ENCODE measurements around the gene SPATA31E1.

SPATA31E1 gene

DNA sequence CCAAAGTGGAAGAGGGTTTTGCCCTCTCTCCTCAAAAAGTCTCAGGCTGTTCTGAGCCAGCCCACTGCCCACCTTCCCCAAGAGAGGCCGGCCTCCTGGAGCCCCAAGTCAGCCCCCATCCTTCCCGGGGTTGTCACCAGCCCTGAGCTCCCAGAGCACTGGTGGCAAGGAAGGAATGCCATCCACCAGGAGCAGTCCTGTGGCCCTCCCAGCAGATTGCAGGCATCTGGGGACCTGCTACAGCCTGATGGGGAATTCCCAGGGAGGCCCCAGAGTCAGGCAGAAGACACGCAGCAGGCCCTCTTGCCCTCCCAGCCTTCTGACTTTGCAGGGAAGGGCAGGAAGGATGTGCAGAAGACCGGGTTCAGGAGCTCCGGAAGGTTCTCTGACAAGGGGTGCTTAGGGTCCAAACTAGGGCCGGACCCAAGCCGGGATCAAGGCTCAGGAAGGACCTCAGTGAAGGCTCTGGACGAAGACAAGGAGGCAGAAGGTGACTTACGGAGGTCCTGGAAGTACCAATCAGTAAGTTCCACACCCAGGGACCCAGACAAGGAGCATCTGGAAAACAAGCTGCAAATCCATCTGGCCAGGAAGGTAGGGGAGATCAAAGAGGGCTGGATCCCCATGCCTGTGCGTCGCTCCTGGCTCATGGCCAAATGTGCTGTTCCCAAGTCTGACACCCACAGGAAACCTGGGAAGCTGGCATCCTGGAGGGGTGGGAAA lies 3.7 kb downstream of the SPATA31E1 start:
- H3K27ac ChIP-seq (ENCODE audit: low read depth, low read length), result no peak overlapping the region
- no peak overlapping the region for H3K4me3 ChIP-seq (ENCODE audit: low read depth, low read length)
- no peaks in the 10 kb centered on the region for H3K36me3 ChIP-seq (ENCODE audit: control insufficient read depth, insufficient read depth, low read length)
- H3K4me1 ChIP-seq (ENCODE audit: control insufficient read depth, insufficient read depth, low read length), result peaks cover 6% of the 10 kb centered on the region; the same call in 1 of the 2 replicates
- no peak overlapping the region for H3K9ac ChIP-seq (ENCODE audit: low read length)
- H3K9me3 ChIP-seq (ENCODE audit: control insufficient read depth, insufficient read depth, low read depth, low read length), result no peaks in the 10 kb centered on the region
- H3K27me3 ChIP-seq (ENCODE audit: control insufficient read depth, insufficient read depth, low read length), result no peaks in the 10 kb centered on the region

DNA sequence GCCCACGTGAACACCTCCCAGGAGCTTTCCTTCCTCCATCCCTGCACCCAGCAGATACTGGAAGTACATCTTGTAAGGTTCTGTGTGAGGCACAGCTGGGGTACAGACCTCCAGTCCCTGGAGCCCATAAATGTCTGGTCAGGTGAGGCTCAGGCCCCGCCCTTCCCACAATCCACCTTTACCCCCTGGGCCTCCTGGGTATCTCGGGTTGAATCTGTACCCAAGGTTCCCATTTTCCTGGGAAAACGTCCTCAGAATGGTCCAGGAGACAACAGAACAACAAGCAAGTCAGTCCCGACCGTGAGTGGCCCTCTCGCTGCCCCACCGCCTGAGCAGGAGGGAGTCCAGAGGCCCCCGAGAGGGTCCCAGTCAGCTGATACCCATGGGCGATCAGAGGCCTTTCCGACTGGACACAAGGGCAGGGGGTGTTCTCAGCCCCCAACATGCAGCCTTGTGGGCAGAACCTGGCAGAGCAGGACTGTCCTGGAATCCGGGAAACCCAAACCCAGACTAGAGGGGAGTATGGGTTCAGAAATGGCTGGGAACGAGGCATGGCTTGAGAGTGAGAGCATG lies 4.3 kb downstream of the SPATA31E1 start:
- Histone ChIP-seq H3K36me3 (ENCODE audit: control insufficient read depth, insufficient read depth, low read length) (no peaks in the 10 kb centered on the region), H3K27ac (ENCODE audit: low read depth, low read length) (no peak overlapping the region), H3K4me3 (ENCODE audit: low read depth, low read length) (no peak overlapping the region), H3K4me1 (ENCODE audit: control insufficient read depth, insufficient read depth, low read length) (peaks cover 6% of the 10 kb centered on the region; the same call in 1 of the 2 replicates), H3K9ac (ENCODE audit: low read length) (no peak overlapping the region), H3K27me3 (ENCODE audit: control insufficient read depth, insufficient read depth, low read length) (no peaks in the 10 kb centered on the region), H3K9me3 (ENCODE audit: control insufficient read depth, insufficient read depth, low read depth, low read length) (no peaks in the 10 kb centered on the region)

DNA sequence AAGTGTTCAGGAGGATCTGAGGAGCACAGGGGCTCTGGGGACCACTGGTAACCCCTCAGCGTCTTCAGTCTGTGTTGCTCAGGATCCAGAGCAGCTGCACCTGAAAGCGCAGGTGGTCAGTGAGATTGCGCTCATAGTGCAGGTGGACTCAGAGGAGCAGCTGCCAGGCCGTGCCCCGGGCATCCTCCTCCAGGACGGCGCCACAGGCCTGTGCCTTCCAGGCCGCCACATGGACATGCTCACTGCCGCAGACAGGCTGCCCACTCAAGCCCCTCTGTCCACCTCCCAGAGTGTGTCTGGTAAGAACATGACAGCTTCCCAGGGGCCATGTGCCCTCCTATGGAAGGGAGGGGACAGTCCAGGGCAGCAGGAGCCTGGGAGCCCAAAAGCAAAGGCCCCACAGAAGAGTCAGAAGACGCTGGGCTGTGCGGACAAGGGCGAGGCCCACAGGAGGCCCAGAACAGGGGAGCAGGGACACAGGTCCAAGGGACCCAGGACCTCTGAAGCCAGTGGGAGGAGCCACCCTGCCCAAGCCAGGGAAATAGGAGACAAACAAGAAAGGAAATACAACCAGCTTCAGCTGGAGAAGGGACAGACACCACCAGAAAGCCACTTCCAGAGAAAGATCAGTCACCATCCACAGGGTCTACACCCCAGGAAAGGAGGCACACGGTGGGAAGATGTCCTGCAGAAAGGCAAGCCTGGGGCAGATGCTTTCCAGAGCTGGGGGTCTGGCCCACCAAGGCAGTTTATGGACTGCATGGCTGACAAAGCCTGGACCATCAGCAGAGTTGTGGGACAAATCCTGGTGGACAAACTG lies 5.2 kb downstream of the SPATA31E1 start:
- Histone ChIP-seq H3K27me3 (ENCODE audit: control insufficient read depth, insufficient read depth, low read length) (no peaks in the 10 kb centered on the region), H3K4me1 (ENCODE audit: control insufficient read depth, insufficient read depth, low read length) (peaks cover 1% of the 10 kb centered on the region; the same call in 1 of the 2 replicates), H3K27ac (ENCODE audit: low read depth, low read length) (no peak overlapping the region), H3K36me3 (ENCODE audit: control insufficient read depth, insufficient read depth, low read length) (no peaks in the 10 kb centered on the region), H3K4me3 (ENCODE audit: low read depth, low read length) (no peak overlapping the region), H3K9me3 (ENCODE audit: control insufficient read depth, insufficient read depth, low read depth, low read length) (no peaks in the 10 kb centered on the region), H3K9ac (ENCODE audit: low read length) (no peak overlapping the region)

DNA sequence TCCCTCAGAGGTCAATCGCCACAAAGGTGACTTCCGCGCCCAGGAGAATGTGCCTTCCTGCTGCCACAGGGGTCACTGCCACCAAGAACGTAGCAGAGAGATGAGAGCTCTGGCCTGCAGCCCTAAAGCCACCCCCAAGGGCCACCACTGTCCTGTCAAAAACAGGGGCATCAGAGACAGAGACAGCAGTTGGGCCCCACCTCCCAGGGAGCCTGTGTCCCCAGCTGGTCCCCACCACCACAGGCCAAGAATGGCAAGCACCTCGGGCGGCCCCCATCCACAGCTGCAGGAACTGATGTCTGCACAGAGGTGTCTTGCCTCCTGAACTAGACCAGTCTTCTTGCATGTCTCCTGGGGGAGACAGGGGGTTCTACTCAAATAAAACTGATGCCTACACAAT lies 5.8 kb downstream of the SPATA31E1 start:
- Histone ChIP-seq H3K36me3 (ENCODE audit: control insufficient read depth, insufficient read depth, low read length) (no peaks in the 10 kb centered on the region), H3K9ac (ENCODE audit: low read length) (no peak overlapping the region), H3K27ac (ENCODE audit: low read depth, low read length) (no peak overlapping the region), H3K4me3 (ENCODE audit: low read depth, low read length) (no peak overlapping the region), H3K27me3 (ENCODE audit: control insufficient read depth, insufficient read depth, low read length) (no peaks in the 10 kb centered on the region), H3K4me1 (ENCODE audit: control insufficient read depth, insufficient read depth, low read length) (no peaks in the 10 kb centered on the region), H3K9me3 (ENCODE audit: control insufficient read depth, insufficient read depth, low read depth, low read length) (no peaks in the 10 kb centered on the region)

DNA sequence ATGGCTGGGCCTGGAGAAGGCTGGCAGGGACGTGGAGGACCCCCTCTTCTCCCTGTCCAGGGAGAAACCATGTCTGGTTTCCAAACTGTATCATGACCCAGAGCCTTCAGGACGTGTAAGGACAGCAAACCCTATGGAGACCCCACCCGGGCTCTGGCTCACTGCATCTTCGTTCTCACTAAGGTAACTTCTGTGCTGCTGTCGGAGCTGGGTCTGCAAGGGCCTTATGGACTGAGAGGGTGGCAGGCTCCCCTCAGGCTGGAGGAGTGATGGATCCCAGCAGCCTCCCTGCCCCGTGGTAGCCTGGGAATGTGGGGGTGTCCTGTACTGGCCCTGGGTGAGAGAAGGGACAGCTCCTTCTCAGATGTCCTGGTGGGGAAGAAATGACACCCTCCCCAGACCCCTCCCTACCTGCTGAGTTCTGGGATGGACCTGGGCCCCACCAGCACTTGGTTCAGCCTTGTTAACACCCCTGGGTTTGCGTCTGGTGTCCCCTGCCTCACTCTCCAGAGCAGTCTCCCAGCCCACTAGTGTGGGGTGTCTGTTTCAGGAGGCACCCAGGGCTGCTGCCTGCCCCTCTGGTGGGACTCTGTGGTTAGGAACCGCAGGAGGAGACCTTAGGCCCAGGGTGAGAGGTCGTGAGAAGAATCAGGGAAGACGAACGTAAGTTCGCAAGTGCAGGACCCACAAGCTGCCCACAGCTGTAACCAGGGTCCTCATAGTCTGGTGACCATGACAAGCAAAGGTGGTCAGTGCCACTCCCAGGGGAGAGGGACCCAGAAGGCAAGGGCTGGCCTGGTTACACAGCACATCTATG lies 6.6 kb downstream of the SPATA31E1 start:
- H3K4me1 ChIP-seq (ENCODE audit: control insufficient read depth, insufficient read depth, low read length), result no peaks in the 10 kb centered on the region
- H3K27me3 ChIP-seq (ENCODE audit: control insufficient read depth, insufficient read depth, low read length), result no peaks in the 10 kb centered on the region
- no peaks in the 10 kb centered on the region for H3K9me3 ChIP-seq (ENCODE audit: control insufficient read depth, insufficient read depth, low read depth, low read length)
- H3K9ac ChIP-seq (ENCODE audit: low read length), result no peak overlapping the region
- no peaks in the 10 kb centered on the region for H3K36me3 ChIP-seq (ENCODE audit: control insufficient read depth, insufficient read depth, low read length)
- no peak overlapping the region for H3K27ac ChIP-seq (ENCODE audit: low read depth, low read length)
- H3K4me3 ChIP-seq (ENCODE audit: low read depth, low read length), result no peak overlapping the region

DNA sequence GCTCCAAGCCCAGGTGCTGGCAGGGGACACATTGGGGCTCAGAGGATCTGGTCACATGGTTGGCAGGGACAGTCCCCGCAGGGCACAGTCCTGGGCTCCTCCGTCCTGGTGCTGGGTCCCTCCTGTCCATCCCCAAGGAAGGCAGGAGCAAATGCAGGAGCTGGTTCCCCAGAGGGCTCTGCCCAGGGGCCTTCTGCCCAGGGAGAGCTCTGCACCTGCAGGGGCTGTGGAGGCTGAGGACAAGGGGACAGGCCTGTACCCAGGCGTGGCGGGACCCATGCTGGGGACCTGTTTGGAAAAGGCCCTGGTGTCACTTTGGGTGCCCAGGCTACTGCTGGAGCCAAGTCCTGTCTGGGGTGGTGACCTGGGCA lies 7.2 kb downstream of the SPATA31E1 start:
- Histone ChIP-seq H3K9ac (ENCODE audit: low read length) (no peak overlapping the region), H3K4me3 (ENCODE audit: low read depth, low read length) (no peak overlapping the region), H3K27ac (ENCODE audit: low read depth, low read length) (no peak overlapping the region), H3K9me3 (ENCODE audit: control insufficient read depth, insufficient read depth, low read depth, low read length) (no peaks in the 10 kb centered on the region), H3K27me3 (ENCODE audit: control insufficient read depth, insufficient read depth, low read length) (no peaks in the 10 kb centered on the region), H3K4me1 (ENCODE audit: control insufficient read depth, insufficient read depth, low read length) (no peaks in the 10 kb centered on the region), H3K36me3 (ENCODE audit: control insufficient read depth, insufficient read depth, low read length) (no peaks in the 10 kb centered on the region)

DNA sequence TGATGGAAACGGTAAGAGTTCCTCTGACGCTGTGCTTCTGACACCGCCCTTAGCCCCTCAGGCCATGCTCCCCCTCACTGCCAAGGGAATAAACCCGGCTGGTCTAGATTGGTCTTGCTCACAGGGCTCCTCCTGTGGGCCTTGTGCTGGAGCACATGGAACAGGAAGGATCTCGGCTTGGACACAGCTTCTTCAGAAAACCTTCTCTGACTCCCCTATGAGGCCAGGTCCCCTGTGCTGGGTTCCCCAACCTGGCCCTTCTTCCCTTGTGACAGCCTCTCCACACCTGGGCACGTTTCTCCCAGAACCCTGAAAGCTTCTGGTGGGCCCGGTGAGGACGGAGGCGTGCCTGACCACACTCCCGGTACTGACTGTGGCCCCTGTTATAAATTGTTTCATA lies 8.2 kb downstream of the SPATA31E1 start:
- Histone ChIP-seq H3K27ac (ENCODE audit: low read depth, low read length) (no peak overlapping the region), H3K36me3 (ENCODE audit: control insufficient read depth, insufficient read depth, low read length) (no peaks in the 10 kb centered on the region), H3K4me1 (ENCODE audit: control insufficient read depth, insufficient read depth, low read length) (no peaks in the 10 kb centered on the region), H3K4me3 (ENCODE audit: low read depth, low read length) (no peak overlapping the region), H3K9me3 (ENCODE audit: control insufficient read depth, insufficient read depth, low read depth, low read length) (no peaks in the 10 kb centered on the region), H3K9ac (ENCODE audit: low read length) (no peak overlapping the region), H3K27me3 (ENCODE audit: control insufficient read depth, insufficient read depth, low read length) (no peaks in the 10 kb centered on the region)

DNA sequence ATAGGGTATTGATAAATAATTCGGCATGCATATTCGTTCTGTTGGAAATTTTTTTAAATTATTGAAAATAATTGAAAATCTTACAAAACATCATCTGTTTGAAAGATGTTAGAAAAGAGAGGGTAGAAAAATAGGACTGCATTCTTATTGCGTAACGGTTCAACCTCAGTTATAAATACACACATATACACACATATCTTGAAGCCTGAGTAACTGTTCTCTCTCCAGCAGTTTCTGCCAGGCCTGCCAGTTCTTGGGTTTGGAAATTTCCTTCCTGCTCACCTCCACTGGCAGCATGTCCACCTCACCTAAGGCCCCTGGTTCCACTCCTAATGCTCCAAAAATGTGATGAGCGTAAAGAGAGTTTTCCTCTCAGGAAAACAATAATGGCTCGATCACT lies 9.1 kb downstream of the SPATA31E1 start:
- H3K36me3 ChIP-seq (ENCODE audit: control insufficient read depth, insufficient read depth, low read length), result no peaks in the 10 kb centered on the region
- no peak overlapping the region for H3K27ac ChIP-seq (ENCODE audit: low read depth, low read length)
- H3K4me1 ChIP-seq (ENCODE audit: control insufficient read depth, insufficient read depth, low read length), result no peaks in the 10 kb centered on the region
- H3K4me3 ChIP-seq (ENCODE audit: low read depth, low read length), result no peak overlapping the region
- H3K9ac ChIP-seq (ENCODE audit: low read length), result no peak overlapping the region
- H3K9me3 ChIP-seq (ENCODE audit: control insufficient read depth, insufficient read depth, low read depth, low read length), result no peaks in the 10 kb centered on the region
- H3K27me3 ChIP-seq (ENCODE audit: control insufficient read depth, insufficient read depth, low read length), result no peaks in the 10 kb centered on the region

DNA sequence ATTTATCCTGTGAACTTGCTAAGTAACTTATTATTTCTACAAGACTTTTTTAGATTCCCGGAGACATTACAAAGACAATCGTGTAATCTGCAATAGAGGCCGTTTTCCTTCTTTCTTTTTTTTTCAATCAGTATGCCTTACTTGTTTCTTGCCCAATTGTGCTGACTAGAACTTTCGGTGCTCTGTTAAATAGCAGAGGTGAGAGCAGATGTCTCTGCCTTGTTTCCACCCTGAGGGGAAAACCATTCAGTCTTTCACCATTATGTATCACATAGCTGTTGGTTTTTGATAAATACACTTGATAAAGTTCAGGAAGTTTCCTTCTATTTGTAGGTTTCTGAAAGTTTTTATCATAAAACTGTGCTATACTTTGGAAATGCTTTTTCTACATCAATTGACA lies 10.3 kb downstream of the SPATA31E1 start:
- Histone ChIP-seq H3K9ac (ENCODE audit: low read length) (no peak overlapping the region), H3K27me3 (ENCODE audit: control insufficient read depth, insufficient read depth, low read length) (no peaks in the 10 kb centered on the region), H3K36me3 (ENCODE audit: control insufficient read depth, insufficient read depth, low read length) (no peaks in the 10 kb centered on the region), H3K4me1 (ENCODE audit: control insufficient read depth, insufficient read depth, low read length) (no peaks in the 10 kb centered on the region), H3K9me3 (ENCODE audit: control insufficient read depth, insufficient read depth, low read depth, low read length) (peaks cover 6% of the 10 kb centered on the region; the same call in 1 of the 2 replicates), H3K4me3 (ENCODE audit: low read depth, low read length) (no peak overlapping the region), H3K27ac (ENCODE audit: low read depth, low read length) (no peak overlapping the region)

DNA sequence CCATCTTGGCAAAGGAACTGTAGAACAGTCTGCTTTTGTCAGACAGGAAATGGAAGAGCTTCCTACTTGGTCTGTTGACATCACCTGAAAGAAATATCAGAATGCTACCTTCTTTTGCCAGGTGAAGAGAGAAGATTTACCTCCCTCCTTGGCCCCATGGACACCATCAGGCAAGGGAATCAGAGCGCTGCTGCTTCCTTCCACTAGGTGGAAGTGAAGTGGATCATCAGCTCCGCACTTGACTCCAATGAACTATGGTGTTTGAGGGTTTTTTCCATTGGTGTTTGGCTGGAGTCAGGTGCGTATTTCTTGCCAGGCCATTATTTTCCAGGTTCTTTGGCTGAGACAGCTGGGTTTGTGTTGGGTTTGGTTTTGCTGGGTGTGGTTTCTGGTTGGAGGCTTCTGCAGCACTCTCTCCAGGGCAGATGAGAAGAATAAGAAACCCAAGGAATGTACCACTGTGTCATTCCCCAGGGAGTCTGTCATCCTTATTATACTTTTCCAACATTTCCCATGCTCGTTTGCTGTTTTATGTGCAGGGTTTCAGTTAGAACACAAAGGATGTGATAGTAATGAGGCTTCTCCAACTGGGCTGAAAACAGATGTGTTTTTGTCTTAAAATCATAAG lies 12.4 kb downstream of the SPATA31E1 start:
- H3K27ac ChIP-seq (ENCODE audit: low read depth, low read length), result no peak overlapping the region
- no peaks in the 10 kb centered on the region for H3K27me3 ChIP-seq (ENCODE audit: control insufficient read depth, insufficient read depth, low read length)
- no peak overlapping the region for H3K9ac ChIP-seq (ENCODE audit: low read length)
- no peaks in the 10 kb centered on the region for H3K36me3 ChIP-seq (ENCODE audit: control insufficient read depth, insufficient read depth, low read length)
- H3K4me1 ChIP-seq (ENCODE audit: control insufficient read depth, insufficient read depth, low read length), result no peaks in the 10 kb centered on the region
- H3K4me3 ChIP-seq (ENCODE audit: low read depth, low read length), result no peak overlapping the region
- peaks cover 6% of the 10 kb centered on the region; the same call in 1 of the 2 replicates for H3K9me3 ChIP-seq (ENCODE audit: control insufficient read depth, insufficient read depth, low read depth, low read length)

Measured in HUES6 (cell line).